GM21515 (cell line): ENCODE data around the gene ENTPD2.
"Not testable (repeated sequence)": the region's sequence is repeated elsewhere in the genome, so short reads cannot be mapped to it uniquely, and the experiment has no call there.

Experiments used
- ATAC-seq: cut with Tn5 transposase; IDR thresholded peaks from one replicate; pipeline ENCODE4 v1.9.1; 2021; ENCODE audit not compliant: unreplicated experiment

ENTPD2 gene

GRCh38 chr9:137065336-137065967, 11.6 kb upstream of the ENTPD2 start:
- no peak for ATAC-seq

- ATAC-seq: no peak
Measured at GRCh38 chr9:137064880-137065164, 11.0 kb upstream of the ENTPD2 start.

- no peak for ATAC-seq
Measured at GRCh38 chr9:137064027-137064879, 10.4 kb upstream of the ENTPD2 start.

- no peak for ATAC-seq
Measured at GRCh38 chr9:137063311-137064026, 9.6 kb upstream of the ENTPD2 start.

- ATAC-seq: not testable (repeated sequence)
Measured at GRCh38 chr9:137062798-137063197, 8.9 kb upstream of the ENTPD2 start.

DNA sequence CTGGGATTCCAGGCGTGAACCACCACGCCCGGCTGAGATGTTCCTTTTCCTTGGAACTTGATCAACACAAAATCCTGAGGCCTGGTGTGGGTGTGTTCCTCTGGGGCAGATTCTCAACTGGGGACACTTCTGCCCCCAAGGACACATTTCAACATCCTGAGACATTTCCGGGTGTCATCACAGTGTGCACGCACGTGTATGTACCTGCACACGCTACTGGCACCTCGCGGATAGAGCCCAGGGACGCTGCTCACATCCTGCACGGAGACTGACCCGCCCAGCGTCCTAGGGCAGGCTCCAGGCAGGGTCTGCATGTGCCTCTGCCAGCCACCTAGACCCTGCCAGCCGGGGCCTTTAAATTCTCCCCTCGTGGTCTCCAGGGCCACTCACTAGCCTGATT, 8.5 kb upstream of the ENTPD2 start:
- ATAC-seq: no peak

DNA sequence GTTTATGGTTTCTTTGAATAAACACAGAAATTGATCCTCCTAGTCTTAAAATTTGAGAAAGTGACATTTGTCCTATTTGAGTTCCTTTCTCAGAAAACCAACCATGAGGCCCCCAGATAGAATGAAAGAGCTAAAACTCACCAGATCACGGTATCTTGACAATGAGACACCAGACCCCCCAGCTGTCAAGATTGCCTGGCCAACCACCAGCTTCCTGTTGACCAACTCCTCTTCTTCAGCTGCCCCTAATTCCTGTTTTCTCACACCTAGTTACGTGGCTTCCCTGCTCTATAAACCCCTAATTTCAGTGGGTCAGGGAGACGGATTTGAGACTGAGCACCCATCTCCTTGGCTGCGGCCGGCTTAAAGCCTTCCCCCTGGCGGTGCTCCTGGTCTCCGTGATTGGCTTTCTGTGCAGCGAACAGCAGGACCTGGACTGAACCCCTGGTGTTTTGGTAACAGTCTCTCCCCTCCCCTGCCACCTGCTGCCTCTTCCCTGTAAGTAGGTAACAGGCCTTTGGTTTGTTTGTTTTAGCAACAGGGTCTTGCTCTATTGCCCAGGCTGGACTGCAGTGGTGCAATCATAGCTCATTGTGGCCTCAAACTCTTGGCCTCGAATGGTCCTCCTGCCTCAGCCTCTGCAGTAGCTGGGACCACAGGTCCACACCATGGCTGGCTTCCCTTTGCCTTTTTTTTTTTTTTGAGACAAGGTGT, 4.8 kb upstream of the ENTPD2 start:
- no peak for ATAC-seq

DNA sequence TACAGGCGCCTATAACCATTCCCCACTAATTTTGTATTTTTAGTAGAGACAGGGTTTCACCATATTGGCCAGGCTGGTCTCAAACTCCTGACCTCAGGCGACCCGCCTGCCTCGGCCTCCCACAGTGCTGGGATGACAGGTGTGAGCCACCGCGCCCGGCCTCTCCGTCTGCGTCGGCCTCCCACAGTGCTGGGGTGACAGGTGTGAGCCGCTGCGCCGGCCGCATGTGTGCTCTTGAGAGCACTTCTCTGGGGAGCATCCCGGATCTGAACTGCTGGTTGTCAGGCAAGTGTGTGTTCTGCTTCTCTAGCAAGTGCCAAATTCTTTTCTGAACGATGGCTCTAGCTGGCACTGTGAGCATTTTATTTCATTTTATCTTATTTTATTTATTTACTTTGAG, 3.7 kb upstream of the ENTPD2 start:
- no peak for ATAC-seq

DNA sequence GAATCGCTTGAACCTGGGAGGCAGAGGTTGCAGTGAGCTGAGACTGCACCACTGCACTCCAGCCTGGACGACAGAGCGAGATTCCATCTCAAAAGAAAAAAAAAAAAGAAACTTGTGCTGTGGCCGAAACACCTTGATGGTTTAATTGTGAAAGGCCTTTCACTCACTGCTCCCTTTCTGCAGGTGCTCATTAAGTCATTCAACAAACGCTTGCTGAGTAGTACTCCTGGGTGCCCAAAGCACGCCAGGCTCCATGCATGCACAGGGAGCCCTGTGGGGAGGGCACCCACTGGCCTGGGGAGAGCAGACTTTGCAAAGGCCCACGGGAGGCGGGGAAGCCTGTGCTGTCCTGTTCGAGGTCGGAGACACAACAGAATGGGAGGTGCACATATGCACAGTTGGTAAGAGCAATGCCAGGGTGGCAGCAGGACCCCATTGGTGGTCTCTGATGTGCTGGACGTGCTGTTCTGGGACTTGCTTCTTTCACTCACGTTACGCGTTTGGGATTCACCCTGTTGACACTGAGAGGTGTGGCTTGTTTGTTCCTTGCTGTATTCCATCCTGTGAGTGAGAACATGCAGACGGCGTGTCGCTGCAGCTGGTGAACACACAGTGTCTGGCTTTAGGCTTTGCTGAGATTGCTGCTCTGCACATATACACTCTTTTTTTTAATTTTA, 3.0 kb upstream of the ENTPD2 start:
- no peak for ATAC-seq

DNA sequence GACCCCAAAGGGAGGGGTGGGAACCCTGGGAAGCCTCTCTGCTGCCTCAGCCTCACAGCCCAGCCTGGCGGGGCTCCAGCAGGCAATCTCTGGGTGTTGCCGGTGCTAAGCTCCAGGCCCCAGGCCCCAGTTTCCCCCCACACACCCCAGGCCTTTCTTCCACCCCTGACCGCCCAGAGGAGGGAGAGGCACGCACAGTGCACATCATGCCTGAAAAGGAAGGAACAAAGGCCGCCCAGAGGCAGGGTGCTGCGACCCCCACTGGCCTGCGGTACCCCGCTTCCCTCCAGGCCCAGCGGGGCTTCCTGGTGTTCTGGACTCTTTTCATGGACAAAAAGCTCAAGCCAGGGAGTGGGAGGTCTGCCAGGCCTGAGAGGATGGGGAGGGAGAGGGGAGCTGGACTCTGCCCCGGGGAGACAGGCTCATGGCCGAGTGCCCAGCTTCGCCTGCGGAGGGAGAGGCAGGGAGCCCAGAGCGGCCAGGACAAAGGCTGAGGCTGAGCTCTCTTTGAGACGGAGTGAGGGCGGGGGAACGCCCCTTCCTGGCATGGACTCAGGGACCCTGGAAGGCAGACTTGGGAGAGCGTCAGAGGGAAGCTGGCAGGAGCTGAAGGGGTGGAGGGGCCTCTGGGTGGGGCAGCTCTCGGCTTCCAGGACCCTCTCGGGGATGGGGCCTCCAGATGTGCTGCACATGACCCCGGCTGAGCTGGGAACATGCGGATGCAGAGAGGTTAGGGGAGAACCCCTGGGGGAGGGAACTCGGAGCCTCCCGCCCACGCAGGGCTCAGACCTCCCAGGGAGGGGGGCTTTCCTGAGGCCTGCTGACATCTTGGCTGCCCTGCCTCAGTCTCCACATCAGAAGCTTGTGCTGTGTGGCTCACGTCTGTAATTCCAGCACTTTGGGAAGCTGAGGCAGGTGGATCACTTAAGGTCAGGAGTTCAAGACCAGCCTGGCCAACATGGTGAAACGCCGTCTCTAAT, 1.8 kb upstream of the ENTPD2 start:
- ATAC-seq: no peak

- no peak for ATAC-seq
Measured at GRCh38 chr9:137054932-137055384, 1.1 kb upstream of the ENTPD2 start.

DNA sequence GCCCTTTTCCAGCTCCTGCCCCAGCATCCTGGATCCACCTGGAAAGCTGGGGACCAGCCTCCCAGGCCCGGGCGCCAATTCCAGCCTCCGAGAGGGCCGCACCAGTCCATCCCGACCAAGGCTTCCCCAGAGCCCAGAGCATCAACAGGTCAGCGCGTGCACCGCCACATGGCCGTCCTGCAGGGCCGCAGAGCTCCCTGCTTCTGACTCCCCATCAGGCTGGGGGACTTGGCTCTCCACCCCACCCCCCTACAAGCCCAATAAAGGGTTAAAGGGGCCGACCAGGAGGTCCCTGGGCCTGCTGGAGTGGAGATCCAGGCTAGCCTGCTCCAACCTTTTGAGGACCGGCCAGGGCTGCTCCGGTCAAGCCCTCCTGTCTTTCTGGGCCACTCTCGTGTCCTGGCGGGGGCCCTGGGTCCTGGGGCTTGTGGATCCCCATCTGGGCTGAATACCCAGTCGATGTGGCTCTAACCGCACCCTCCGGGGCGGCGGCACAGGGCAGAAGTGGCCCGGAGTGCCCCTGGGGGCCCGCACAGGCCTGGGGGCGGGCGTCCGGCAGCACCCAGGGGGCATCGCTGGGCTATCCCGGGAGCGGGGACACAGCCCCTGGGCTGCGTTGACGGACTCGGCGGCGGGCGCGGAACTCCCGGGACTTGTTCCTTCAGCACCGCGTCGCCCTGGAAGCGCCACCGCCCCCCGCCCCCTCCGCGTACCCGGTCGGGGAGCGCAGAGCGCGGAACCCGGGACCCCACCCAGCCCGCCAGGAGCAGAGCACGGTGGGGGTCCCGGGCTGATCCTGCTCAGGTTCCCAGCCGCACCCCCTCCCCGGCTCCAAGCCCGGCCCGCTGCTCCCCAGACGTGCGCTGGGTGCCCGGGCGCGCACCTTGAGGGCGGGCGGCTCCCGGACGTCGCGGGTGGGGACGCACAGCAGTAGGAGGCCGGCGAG, 590 bp downstream of the ENTPD2 start:
- no peak for ATAC-seq

- ATAC-seq: no peak
Measured at GRCh38 chr9:137052293-137052692, 1.6 kb downstream of the ENTPD2 start.

- ATAC-seq: no peak
Measured at GRCh38 chr9:137051145-137051724, 2.6 kb downstream of the ENTPD2 start.

GRCh38 chr9:137050570-137050969, 3.3 kb downstream of the ENTPD2 start:
- ATAC-seq: no peak

DNA sequence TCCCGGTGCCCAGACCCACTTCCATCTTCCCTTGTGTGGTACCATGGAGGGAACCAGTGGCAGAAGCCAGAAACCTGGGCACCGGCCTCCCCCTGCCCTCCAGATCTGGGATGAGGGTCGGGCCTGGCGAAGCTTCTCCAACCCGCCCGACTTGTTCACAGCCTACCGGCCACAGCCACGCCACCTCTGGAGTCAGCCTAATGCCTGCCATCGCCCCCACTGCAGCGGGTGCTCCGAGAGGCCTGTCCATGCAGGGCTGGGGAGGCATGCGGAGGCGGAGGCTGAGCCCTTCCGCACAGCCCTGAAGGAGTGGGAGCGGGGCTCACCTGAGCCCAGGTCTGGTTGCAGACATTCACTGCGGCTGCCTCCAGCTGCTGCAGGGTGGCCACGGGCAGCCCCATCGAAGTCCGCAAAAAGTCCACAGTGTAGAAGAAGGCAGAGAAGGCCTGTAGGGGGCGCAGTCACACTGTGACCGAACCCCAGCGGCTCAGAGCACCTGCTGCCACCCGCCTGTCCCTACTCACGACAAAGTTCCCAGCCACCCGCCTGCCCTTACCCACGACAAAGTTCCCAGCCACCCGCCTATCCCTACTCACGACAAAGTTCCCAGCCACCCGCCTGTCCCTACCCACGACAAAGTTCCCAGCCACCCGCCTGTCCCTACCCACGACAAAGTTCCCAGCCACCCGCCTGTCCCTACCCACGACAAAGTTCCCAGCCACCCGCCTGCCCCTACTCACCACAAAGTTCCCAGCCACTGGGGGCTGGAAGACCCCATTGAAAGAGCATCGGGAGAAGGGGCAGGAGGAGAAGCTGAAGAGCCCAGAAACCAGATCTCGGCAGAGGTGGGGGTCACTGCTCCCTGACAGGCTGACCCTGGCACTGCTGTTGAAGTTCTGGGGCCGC, 4.1 kb downstream of the ENTPD2 start:
- no peak for ATAC-seq
